ENCODE measurements around the gene WDR7.

WDR7 gene

DNA sequence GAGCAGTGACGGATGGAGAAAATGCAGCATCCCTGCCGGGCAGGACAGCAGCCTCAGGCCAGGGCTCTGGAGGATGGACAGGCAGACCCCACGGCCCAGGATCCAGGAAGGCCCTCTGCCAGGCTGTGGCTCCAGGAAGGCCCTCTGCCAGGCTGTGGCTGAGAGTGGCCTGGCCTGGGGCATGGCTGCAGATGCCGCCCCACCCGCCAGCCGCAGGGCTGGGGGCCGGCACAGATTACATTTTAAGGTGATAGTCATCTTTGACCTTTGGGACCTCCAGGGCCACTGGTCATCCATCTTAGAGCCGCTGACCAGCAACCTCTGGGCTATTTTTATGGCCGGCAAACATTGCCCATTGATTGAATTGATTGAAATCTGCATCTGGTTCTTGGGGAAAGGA is 397.7 kb downstream of the WDR7 start:
- TF ChIP-seq, protein P1, sequence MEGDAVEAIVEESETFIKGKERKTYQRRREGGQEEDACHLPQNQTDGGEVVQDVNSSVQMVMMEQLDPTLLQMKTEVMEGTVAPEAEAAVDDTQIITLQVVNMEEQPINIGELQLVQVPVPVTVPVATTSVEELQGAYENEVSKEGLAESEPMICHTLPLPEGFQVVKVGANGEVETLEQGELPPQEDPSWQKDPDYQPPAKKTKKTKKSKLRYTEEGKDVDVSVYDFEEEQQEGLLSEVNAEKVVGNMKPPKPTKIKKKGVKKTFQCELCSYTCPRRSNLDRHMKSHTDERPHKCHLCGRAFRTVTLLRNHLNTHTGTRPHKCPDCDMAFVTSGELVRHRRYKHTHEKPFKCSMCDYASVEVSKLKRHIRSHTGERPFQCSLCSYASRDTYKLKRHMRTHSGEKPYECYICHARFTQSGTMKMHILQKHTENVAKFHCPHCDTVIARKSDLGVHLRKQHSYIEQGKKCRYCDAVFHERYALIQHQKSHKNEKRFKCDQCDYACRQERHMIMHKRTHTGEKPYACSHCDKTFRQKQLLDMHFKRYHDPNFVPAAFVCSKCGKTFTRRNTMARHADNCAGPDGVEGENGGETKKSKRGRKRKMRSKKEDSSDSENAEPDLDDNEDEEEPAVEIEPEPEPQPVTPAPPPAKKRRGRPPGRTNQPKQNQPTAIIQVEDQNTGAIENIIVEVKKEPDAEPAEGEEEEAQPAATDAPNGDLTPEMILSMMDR (IDR thresholded peaks at IDR 0.05; ENCODE audit: low read depth, low read length), result no peak
- DNase-seq (ENCODE audit: extremely low read depth, low read depth), result no peak

DNA sequence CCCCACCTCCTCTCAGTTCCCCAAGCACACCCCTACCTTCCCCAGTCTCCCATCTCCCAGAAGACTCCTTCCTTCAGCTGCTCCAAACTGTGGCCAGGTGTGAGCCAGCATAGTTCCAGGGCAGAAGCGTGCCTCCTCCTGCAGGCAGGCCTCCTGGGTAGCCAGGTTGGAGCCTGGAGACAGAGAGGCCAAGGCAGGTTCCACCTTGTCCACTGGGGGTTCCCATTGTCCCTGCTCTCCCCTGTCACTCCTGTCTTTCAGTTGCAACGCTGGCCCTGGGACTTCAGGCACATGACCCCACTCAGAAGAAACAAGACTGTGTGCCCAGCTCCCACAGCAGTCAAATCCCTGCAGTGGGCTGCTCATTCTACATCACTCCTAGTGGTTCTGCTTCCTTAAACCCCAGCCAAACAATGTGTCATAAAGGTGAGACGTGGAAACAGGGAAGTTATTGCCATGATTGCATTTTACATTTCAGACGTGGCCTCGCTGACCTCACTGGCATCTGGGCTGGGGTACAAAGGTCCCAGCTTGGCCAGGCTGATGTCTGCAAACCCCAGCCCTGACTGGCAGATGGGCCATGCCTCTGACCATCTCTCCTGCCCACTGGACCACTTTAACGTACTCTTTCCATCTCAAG is 399.3 kb downstream of the WDR7 start:
- no peak for DNase-seq (ENCODE audit: extremely low read depth, low read depth)
- TF ChIP-seq, protein P1 (IDR thresholded peaks at IDR 0.05; ENCODE audit: low read depth, low read length), result no peak

DNA sequence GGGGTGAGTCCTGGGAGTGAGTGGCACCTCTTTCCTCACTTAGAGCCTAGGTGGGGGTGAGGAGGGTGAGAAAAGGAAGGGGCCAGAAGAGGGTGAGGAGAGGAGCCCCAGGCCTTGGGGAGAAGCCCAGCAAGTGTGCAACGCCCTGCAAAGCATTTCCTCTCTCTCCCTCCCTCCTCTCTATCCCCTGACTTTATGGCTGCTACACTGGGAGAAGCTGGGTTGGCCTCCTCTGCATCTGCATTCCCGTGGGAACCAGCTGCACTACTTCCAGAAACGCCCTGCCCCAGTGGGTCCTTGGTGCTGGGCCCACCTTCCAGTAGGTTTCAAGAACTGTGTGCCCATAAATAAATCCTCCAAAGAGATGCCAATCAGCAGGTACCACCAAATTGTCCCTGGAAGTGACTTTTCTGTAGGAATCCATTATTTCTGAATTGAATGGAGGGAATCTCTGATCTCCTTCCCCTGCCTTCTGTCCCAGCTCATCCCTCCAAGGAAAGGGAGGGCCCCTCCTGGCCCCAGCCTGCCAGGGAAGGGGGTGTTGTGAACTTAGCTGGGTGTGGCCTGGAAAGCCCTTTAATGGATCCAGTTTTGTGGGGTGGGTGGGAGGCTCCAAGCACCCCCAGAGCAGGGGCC is 400.0 kb downstream of the WDR7 start:
- no peak for DNase-seq (ENCODE audit: extremely low read depth, low read depth)
- TF ChIP-seq, protein P1 (IDR thresholded peaks at IDR 0.05; ENCODE audit: low read depth, low read length), result no peak

DNA sequence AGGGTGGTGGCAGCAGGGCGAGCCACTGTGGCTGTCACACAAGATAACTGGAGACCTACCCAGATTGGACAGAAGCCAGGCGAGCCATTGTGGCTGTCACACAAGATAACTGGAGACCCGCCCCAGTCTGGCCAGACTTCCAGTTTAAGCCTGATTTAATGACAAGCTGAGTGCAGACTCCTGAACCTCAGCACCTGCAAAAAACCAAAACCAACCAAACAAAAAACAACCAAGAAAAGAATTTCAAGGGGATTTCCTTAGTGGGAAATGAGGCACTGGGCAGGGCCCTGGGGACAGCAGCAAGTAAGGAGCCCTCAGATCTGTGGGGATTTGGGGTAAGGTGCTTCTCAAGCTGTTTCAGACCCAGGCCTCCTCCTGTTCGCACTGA is 400.5 kb downstream of the WDR7 start:
- TF ChIP-seq, protein P1 (IDR thresholded peaks at IDR 0.05; ENCODE audit: low read depth, low read length), result no peak
- no peak for DNase-seq (ENCODE audit: extremely low read depth, low read depth)

DNA sequence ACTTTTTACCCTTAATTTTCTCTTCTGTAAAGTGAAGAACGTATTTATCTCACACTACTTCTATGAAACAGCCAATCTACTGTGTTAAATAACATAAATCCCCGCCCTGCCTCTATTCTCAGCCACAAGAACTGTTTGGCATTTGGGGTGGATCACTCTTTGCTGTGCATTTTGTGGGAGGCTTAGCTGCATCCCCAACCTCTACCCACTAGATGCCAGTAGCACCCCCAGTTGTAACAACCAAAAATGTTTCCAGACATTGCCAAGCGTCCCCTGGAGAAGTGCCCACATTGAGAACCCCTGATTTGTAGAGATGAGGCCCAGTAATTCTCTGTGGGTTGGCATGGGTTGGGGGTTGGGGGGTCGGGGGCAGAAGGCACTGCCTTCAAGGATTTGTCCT is 401.0 kb downstream of the WDR7 start:
- TF ChIP-seq, protein P1 (IDR thresholded peaks at IDR 0.05; ENCODE audit: low read depth, low read length), result no peak
- DNase-seq (ENCODE audit: extremely low read depth, low read depth), result no peak

DNA sequence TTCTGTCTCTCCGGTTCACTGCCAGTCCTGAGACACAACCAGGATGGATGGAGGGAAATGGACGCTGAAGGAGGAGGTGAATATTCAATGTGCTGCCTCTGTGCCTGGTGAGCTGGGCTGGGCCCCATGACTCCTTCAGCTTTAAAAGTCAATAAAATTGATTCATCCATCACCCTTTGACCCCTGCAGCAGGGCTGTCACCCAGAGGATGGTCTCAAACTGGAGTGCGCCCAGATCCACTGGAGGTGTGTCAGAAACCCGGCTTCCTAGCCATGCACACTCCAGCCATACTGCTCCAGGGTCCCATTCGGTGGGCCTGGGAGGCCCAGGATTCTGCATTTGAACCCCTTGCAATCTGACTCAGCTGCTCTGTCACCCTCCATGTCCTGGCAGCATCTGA is 401.6 kb downstream of the WDR7 start:
- TF ChIP-seq, protein P1 (IDR thresholded peaks at IDR 0.05; ENCODE audit: low read depth, low read length), result no peak

DNA sequence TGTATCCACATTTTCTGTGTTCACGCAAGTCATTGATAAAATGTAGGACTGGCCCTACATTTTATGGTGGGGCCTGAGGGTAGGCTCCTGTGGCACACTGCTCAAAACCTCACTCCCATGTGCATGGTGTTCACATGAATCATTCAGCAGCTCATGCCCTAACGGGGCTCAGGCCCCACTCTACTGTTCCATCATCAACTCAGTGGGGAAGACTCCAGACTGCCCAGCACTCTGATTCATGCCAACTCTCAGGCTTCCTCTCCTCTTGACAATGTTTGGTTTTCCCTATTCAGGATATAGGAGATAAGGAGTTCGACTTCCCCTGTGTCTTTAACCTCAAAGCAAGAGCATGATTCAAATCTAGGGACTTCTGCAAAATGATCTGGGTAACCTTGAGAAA is 403.7 kb downstream of the WDR7 start:
- DNase-seq (ENCODE audit: extremely low read depth, low read depth), result no peak
- TF ChIP-seq, protein P1 (IDR thresholded peaks at IDR 0.05; ENCODE audit: low read depth, low read length), result no peak

More for the DNA sequence above, 401.6 kb downstream of the WDR7 start:
- DNase-seq (ENCODE audit: extremely low read depth, low read depth), result no peak
